CD4-positive, alpha-beta T cell treated with Interleukin-4 for 1 hour (primary cell): ENCODE results near the gene SRSF10.
"Not testable (repeated sequence)": the region's sequence is repeated elsewhere in the genome, so short reads cannot be mapped to it uniquely, and the experiment has no call there.

Experiments used
- DNase-seq, 2 donors: peaks; one replicate each; pipeline ENCODE4 v3.0.0-alpha.2; 2020 to 2022

Gene SRSF10

GRCh38 chr1:23979881-23980727 is at the start of gene SRSF10:
SRSF10 (minus strand) TSS chr1:23980327; CDS start chr1:23980255, 72 bp downstream.
- peak; percentile 99 for DNase-seq

GRCh38 chr1:24027838-24028468 is 47.8 kb upstream of the SRSF10 start:
- DNase-seq: peak in 1 of 2 donors; percentile 48

- no peak for DNase-seq
Measured at GRCh38 chr1:24022581-24023361, 42.6 kb upstream of the SRSF10 start.

GRCh38 chr1:24021403-24022266 is 41.5 kb upstream of the SRSF10 start:
- DNase-seq: no peak

GRCh38 chr1:24020470-24020869 is 40.3 kb upstream of the SRSF10 start:
- DNase-seq: no peak

GRCh38 chr1:24020025-24020424 is 39.9 kb upstream of the SRSF10 start:
- DNase-seq: no peak

GRCh38 chr1:24018611-24019580 is 38.8 kb upstream of the SRSF10 start:
- DNase-seq: no peak

- no peak for DNase-seq
Measured at GRCh38 chr1:24015221-24016210, 35.4 kb upstream of the SRSF10 start.

- not testable (repeated sequence) for DNase-seq
Measured at GRCh38 chr1:24012878-24013277, 32.8 kb upstream of the SRSF10 start.

GRCh38 chr1:24010650-24011049 is 30.5 kb upstream of the SRSF10 start:
- no peak for DNase-seq

GRCh38 chr1:24009406-24009805 is 29.3 kb upstream of the SRSF10 start:
- no peak for DNase-seq

- DNase-seq: not testable (repeated sequence)
Measured at GRCh38 chr1:24008574-24009184, 28.6 kb upstream of the SRSF10 start.

GRCh38 chr1:24007079-24007478 is 27.0 kb upstream of the SRSF10 start:
- no peak for DNase-seq

- DNase-seq: no peak
Measured at GRCh38 chr1:24005163-24005562, 25.0 kb upstream of the SRSF10 start.

- no peak for DNase-seq
Measured at GRCh38 chr1:24004132-24004531, 24.0 kb upstream of the SRSF10 start.

GRCh38 chr1:24003331-24003972 is 23.3 kb upstream of the SRSF10 start:
- no peak for DNase-seq

GRCh38 chr1:24002695-24003094 is 22.6 kb upstream of the SRSF10 start:
- DNase-seq: no peak

- no peak for DNase-seq
Measured at GRCh38 chr1:23999156-23999671, 19.1 kb upstream of the SRSF10 start.

- DNase-seq: no peak
Measured at GRCh38 chr1:23997812-23998211, 17.7 kb upstream of the SRSF10 start.
